ENCODE data around the gene MRC1.

GRCh38 chr10:17808971-17809841 lies at the start of gene MRC1:
- TF ChIP-seq CTCF (IDR thresholded peaks at IDR 0.05) (no peak), EP300 (IDR thresholded peaks at IDR 0.05) (no peak)
